ENCODE data around the gene RNU6-8. TPM values are rescaled to one million over a fixed set of nuclear protein-coding genes. Genes with fewer than 3 reads are reported as not detected.

The RNU6-8 gene
- total RNA-seq, 1 experiment from 2014 or later: not detected

DNA sequence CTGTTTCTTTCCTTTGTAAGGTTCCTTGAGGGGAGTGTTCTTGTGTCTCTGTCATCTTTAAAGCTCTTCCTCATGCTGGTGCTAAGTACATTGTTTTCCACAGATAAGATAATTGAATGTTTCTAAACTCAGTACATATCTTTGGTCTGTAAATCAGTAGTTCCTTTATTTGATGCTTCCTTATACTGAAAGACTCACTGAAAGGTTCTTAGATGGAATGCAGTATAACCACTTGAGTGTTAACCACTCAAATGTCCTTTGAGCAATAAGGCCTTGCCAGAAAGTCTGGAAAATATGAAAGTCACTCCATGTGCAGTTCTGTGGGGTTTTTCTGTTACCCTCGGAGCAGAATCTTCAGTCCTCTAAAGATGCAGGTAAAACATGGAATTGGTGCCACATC is 23.0 kb upstream of the RNU6-8 start:
- no peak overlapping the region for H3K56ac ChIP-seq (ENCODE audit: insufficient read length, low read depth, low read length)
- Mint-ChIP-seq H3K27ac (no peak overlapping the region), H3K4me1 (no peaks in the 10 kb centered on the region), H3K27me3 (ENCODE audit: low read depth) (no peaks in the 10 kb centered on the region), H3K4me3 (no peak overlapping the region), H3K9me3 (no peaks in the 10 kb centered on the region), H3K36me3 (ENCODE audit: insufficient read depth in 1 of 3, low read depth in 3 of 3) (no peaks in the 10 kb centered on the region)
- no peak overlapping the region for H3K4me2 ChIP-seq (ENCODE audit: insufficient read depth, insufficient read length, low read length)
- no peak overlapping the region for H3K4ac ChIP-seq (ENCODE audit: low read depth, low read length)
- H4K20me1 ChIP-seq (ENCODE audit: control insufficient read depth, insufficient read depth, insufficient read length): no peaks in the 10 kb centered on the region
- no peak overlapping the region for H3K14ac ChIP-seq (ENCODE audit: insufficient read depth, low read length)
- H2BK5ac ChIP-seq (ENCODE audit: insufficient read length, low read length): no peak overlapping the region
- H3K23me2 ChIP-seq (ENCODE audit: insufficient read length, low read depth, low read length, poor library complexity, severe bottlenecking): no peaks in the 10 kb centered on the region
- H3K9ac ChIP-seq (ENCODE audit: extremely low read depth, insufficient read length, low read length): no peak overlapping the region
- no CpG with 5 or more reads among the region's 1 CpG for WGBS (ENCODE audit: extremely low coverage, insufficient read length, low lambda C conversion rate)
- H3K23ac ChIP-seq (ENCODE audit: insufficient read length, low read depth, low read length): no peak overlapping the region
- TF ChIP-seq, protein P1, sequence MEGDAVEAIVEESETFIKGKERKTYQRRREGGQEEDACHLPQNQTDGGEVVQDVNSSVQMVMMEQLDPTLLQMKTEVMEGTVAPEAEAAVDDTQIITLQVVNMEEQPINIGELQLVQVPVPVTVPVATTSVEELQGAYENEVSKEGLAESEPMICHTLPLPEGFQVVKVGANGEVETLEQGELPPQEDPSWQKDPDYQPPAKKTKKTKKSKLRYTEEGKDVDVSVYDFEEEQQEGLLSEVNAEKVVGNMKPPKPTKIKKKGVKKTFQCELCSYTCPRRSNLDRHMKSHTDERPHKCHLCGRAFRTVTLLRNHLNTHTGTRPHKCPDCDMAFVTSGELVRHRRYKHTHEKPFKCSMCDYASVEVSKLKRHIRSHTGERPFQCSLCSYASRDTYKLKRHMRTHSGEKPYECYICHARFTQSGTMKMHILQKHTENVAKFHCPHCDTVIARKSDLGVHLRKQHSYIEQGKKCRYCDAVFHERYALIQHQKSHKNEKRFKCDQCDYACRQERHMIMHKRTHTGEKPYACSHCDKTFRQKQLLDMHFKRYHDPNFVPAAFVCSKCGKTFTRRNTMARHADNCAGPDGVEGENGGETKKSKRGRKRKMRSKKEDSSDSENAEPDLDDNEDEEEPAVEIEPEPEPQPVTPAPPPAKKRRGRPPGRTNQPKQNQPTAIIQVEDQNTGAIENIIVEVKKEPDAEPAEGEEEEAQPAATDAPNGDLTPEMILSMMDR (conservative IDR thresholded peaks at IDR 0.05): no peak
- no peak overlapping the region for H3K27ac ChIP-seq (ENCODE audit: insufficient read length, low read depth, low read length)
- H3T11ph ChIP-seq (ENCODE audit: low read length): no peak overlapping the region
- no peaks in the 10 kb centered on the region for H3K79me1 ChIP-seq (ENCODE audit: insufficient read depth, low read depth, low read length, poor library complexity, severe bottlenecking)
- H2AK5ac ChIP-seq (ENCODE audit: insufficient read length, low read length): no peak overlapping the region
- H3K4me1 ChIP-seq (ENCODE audit: insufficient read depth, low read length): no peaks in the 10 kb centered on the region
- H3K18ac ChIP-seq (ENCODE audit: insufficient read length, low read depth, low read length): no peak overlapping the region
- H4K91ac ChIP-seq (ENCODE audit: insufficient read length, low read depth, low read length): no peak overlapping the region
- no peak overlapping the region for H4K8ac ChIP-seq (replicated peaks; ENCODE audit: insufficient read length, low read depth, low read length)
- no peaks in the 10 kb centered on the region for H3K79me2 ChIP-seq (ENCODE audit: insufficient read depth, low read length)
- H2AFZ ChIP-seq (ENCODE audit: low read length): no peak overlapping the region
- no peak overlapping the region for H2BK12ac ChIP-seq (ENCODE audit: insufficient read length, low read depth, low read length)
- H3K27me3 ChIP-seq (ENCODE audit: insufficient read depth, low read length): no peaks in the 10 kb centered on the region
- DNase-seq: no peak
- H4K5ac ChIP-seq (ENCODE audit: insufficient read length, low read depth, low read length): no peak overlapping the region
- no peaks in the 10 kb centered on the region for H3K9me3 ChIP-seq (ENCODE audit: control insufficient read depth, low read depth, low read length)
- H2BK20ac ChIP-seq (ENCODE audit: low read depth, low read length, poor library complexity, severe bottlenecking): no peak overlapping the region
- no peak overlapping the region for H2BK15ac ChIP-seq (ENCODE audit: low read depth, low read length)
- H2BK120ac ChIP-seq (ENCODE audit: low read depth, low read length, poor library complexity, severe bottlenecking): no peak overlapping the region

Data from H9 (cell line).